Measurements from ENCODE around the gene TREML4.

TREML4 gene

GRCh38 chr6:41247288-41247865 is 19.2 kb downstream of the TREML4 start:
- in situ Hi-C loops (cut with HindIII; ENCODE audit: low pct_unique_long_range_greater_than_20kb, low sequenced_read_pairs) = no loop called here

DNA sequence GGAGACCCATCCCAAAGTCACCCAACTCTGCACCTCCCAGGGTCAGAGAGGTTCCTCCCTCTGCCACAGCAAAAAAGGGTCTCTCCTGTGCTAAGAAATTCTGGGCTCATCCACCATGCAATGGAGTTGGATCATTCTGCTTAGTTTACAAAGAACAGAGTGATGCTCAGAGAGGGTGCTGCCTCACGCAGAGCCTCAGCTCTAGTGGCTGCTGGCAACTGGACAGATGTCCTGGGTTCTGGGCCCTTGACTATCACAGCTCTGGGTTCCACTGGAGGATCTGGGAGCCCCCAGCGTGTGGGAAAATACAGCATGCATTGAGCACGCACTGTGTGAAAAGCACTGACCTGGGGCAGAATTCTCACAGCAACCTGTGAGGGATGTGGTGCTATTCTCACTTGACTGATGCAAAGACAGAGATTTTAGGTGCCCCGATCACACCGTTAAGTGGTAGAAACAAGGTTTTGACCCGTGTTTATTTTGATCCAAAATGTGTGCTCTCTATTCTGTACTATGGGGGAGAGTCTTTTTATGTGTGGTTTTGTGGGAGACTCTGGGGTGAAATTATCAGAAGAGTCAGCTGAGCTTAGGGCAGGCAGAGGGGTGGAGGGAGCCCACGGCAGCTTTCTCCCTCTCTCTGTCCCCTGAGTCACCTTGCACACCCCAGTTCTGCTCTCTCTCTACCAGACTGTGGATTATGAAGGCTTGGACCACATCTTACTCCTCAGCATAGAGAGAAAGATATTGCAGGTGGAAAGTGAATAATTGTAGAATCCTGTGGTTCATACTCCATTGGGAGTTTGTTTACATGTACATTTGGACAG is 19.9 kb downstream of the TREML4 start:
- in situ Hi-C loops (cut with HindIII; ENCODE audit: low pct_unique_long_range_greater_than_20kb, low sequenced_read_pairs) = no loop called here
- no peak for DNase-seq (ENCODE audit: low read depth in 1 of 2, low spot score in 1 of 2)
- no peak for TF ChIP-seq JUND (IDR thresholded peaks at IDR 0.05; ENCODE audit: low read depth)

More at GRCh38 chr6:41247288-41247865, 19.2 kb downstream of the TREML4 start:
- no peak for DNase-seq (ENCODE audit: low read depth in 1 of 2, low spot score in 1 of 2)
- TF ChIP-seq JUND (IDR thresholded peaks at IDR 0.05; ENCODE audit: low read depth) = no peak

- no peak for DNase-seq (ENCODE audit: low read depth in 1 of 2, low spot score in 1 of 2)
- TF ChIP-seq JUND (IDR thresholded peaks at IDR 0.05; ENCODE audit: low read depth) = no peak
- in situ Hi-C loops (cut with HindIII; ENCODE audit: low pct_unique_long_range_greater_than_20kb, low sequenced_read_pairs) = no loop called here
These were observed 24.4 kb downstream of the TREML4 start for GRCh38 chr6:41252401-41253169.

- TF ChIP-seq JUND (IDR thresholded peaks at IDR 0.05; ENCODE audit: low read depth) = no peak
- in situ Hi-C loops (cut with HindIII; ENCODE audit: low pct_unique_long_range_greater_than_20kb, low sequenced_read_pairs) = no loop called here
- no peak for DNase-seq (ENCODE audit: low read depth in 1 of 2, low spot score in 1 of 2)
These were observed 27.0 kb downstream of the TREML4 start for GRCh38 chr6:41255110-41255509.

- no peak for TF ChIP-seq JUND (IDR thresholded peaks at IDR 0.05; ENCODE audit: low read depth)
- DNase-seq (ENCODE audit: low read depth in 1 of 2, low spot score in 1 of 2) = no peak
- in situ Hi-C loops (cut with HindIII; ENCODE audit: low pct_unique_long_range_greater_than_20kb, low sequenced_read_pairs) = no loop called here
These were observed 27.6 kb downstream of the TREML4 start for GRCh38 chr6:41255638-41256246.

GRCh38 chr6:41256383-41256782 is 28.2 kb downstream of the TREML4 start:
- DNase-seq (ENCODE audit: low read depth in 1 of 2, low spot score in 1 of 2) = no peak
- in situ Hi-C loops (cut with HindIII; ENCODE audit: low pct_unique_long_range_greater_than_20kb, low sequenced_read_pairs) = no loop called here
- TF ChIP-seq JUND (IDR thresholded peaks at IDR 0.05; ENCODE audit: low read depth) = no peak

- DNase-seq (ENCODE audit: low read depth in 1 of 2, low spot score in 1 of 2) = peak in 1 of 2 experiments; percentile 52
- no peak for TF ChIP-seq JUND (IDR thresholded peaks at IDR 0.05; ENCODE audit: low read depth)
- in situ Hi-C loops (cut with HindIII; ENCODE audit: low pct_unique_long_range_greater_than_20kb, low sequenced_read_pairs) = no loop called here
These were observed 29.4 kb downstream of the TREML4 start for GRCh38 chr6:41257369-41258195.

DNA sequence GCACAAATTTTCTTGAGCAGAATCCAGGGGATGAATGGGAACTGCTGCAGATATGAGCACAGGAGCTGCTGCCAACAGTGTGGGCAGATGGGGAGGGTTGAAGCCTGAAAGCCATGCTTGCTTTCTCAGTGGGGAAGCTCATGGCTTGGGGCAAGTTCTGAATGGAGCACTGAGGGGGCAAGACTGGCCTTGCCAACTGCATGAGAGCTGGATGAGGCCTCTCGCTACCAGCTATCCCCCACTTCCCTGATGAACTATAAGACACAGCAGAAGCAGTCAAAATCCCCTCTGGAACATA is 30.0 kb downstream of the TREML4 start:
- DNase-seq (ENCODE audit: low read depth in 1 of 2, low spot score in 1 of 2) = no peak
- no peak for TF ChIP-seq JUND (IDR thresholded peaks at IDR 0.05; ENCODE audit: low read depth)
- in situ Hi-C loops (cut with HindIII; ENCODE audit: low pct_unique_long_range_greater_than_20kb, low sequenced_read_pairs) = no loop called here

GRCh38 chr6:41262401-41262800 is 34.3 kb downstream of the TREML4 start:
- no peak for DNase-seq (ENCODE audit: low read depth in 1 of 2, low spot score in 1 of 2)
- TF ChIP-seq JUND (IDR thresholded peaks at IDR 0.05; ENCODE audit: low read depth) = no peak
- in situ Hi-C loops (cut with HindIII; ENCODE audit: low pct_unique_long_range_greater_than_20kb, low sequenced_read_pairs) = no loop called here

GRCh38 chr6:41263267-41263666 is 35.1 kb downstream of the TREML4 start:
- DNase-seq (ENCODE audit: low read depth in 1 of 2, low spot score in 1 of 2) = no peak
- in situ Hi-C loops (cut with HindIII; ENCODE audit: low pct_unique_long_range_greater_than_20kb, low sequenced_read_pairs) = no loop called here
- no peak for TF ChIP-seq JUND (IDR thresholded peaks at IDR 0.05; ENCODE audit: low read depth)

DNA sequence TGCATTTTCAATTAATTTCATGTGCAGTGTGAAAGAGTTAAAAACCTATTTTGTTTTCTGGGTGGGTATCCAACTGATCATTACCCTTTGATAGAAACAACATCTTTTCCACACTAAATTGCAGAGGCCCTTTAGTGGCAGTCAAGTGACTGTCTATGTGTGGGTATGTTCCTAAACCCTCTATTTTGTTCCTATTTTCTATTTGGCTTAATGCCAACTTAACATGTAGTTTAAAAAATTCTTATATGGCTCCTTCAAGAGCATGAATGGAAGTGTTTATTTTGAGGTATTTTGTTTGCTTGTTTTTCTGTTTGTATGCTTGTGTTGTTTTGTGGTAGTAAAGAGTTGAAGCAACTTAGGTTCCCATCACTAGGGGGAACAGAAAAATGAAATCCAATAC is 38.4 kb downstream of the TREML4 start:
- DNase-seq (ENCODE audit: low read depth in 1 of 2, low spot score in 1 of 2) = no peak
- in situ Hi-C loops (cut with HindIII; ENCODE audit: low pct_unique_long_range_greater_than_20kb, low sequenced_read_pairs) = no loop called here
- TF ChIP-seq JUND (IDR thresholded peaks at IDR 0.05; ENCODE audit: low read depth) = no peak

DNA sequence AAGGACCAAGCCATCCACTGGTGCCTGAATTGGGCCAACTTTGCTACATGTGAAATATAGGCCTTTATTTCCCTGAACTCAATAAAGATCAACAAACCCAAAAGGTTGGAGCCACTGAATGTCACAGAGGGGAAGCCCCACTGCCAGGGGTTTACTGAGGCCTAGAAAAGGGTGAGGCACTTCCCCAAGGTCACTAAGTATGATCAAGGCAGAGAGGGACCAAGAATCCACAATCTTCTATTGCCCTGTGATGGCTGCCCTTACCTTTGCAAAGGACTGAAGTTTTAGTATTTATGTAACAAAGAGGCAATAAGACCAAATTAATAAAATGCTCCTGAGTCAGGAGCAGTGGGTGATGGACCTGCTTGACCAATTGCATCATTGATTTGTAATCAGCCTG is 40.3 kb downstream of the TREML4 start:
- in situ Hi-C loops (cut with HindIII; ENCODE audit: low pct_unique_long_range_greater_than_20kb, low sequenced_read_pairs) = no loop called here
- TF ChIP-seq JUND (IDR thresholded peaks at IDR 0.05; ENCODE audit: low read depth) = no peak
- DNase-seq (ENCODE audit: low read depth in 1 of 2, low spot score in 1 of 2) = no peak
